ENCODE results near the gene ZBTB20.

ZBTB20 gene

DNA sequence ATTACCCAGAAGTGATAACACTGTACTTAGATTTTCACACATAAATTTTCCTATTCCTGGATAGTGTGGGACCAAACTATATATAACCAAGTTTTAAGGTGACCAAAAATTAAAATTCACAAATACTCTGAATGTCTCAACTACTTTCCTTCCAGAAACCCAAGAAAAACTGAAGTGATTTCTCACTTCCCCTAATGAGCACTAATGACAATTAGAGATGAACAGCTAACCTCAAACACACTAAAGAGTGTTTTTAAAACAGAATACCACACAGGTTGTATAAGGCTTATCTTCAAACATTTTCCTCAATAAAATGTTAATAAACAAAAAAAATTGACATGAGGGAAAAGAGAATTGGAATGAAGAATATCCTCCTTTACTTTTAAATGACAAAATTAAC lies 188.2 kb downstream of the ZBTB20 start:
- ATAC-seq: no peak
- Mint-ChIP-seq H3K27me3 (no peaks in the 10 kb centered on the region), H3K36me3 (peaks cover 48% of the 10 kb centered on the region), H3K4me1 (peaks cover 11% of the 10 kb centered on the region), H3K4me3 (no peak overlapping the region), H3K9me3 (peaks cover 6% of the 10 kb centered on the region), H3K27ac (no peak overlapping the region)

DNA sequence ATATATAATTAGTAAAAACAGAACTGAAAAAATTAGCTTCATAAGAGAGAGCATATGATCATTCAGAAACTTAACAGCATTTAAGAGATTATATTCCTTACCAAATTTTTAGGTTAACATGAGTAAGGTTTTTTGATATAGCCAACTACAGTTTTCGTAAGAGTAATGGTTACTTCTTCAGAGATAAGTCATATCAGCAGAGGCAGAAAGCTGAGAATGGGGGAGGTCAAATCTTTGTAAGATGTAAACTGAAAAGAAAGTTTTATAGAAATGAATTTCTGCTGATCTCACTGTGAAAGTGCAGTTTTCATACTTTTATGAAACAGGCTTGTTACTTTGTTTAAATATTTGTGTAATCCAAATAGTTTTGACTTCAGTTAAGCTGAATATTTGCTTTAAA lies 193.3 kb downstream of the ZBTB20 start:
- Mint-ChIP-seq H3K4me1 (peaks cover under 1% of the 10 kb centered on the region), H3K36me3 (peaks cover 78% of the 10 kb centered on the region), H3K9me3 (peaks cover 15% of the 10 kb centered on the region), H3K4me3 (no peak overlapping the region), H3K27ac (no peak overlapping the region), H3K27me3 (no peaks in the 10 kb centered on the region)
- ATAC-seq: no peak

- Mint-ChIP-seq H3K4me3 (no peak overlapping the region), H3K27ac (no peak overlapping the region), H3K4me1 (no peaks in the 10 kb centered on the region), H3K36me3 (peaks cover 75% of the 10 kb centered on the region), H3K9me3 (peaks cover 15% of the 10 kb centered on the region), H3K27me3 (no peaks in the 10 kb centered on the region)
- no peak for ATAC-seq
Measured at GRCh38 chr3:114953215-114953799, 193.8 kb downstream of the ZBTB20 start.

DNA sequence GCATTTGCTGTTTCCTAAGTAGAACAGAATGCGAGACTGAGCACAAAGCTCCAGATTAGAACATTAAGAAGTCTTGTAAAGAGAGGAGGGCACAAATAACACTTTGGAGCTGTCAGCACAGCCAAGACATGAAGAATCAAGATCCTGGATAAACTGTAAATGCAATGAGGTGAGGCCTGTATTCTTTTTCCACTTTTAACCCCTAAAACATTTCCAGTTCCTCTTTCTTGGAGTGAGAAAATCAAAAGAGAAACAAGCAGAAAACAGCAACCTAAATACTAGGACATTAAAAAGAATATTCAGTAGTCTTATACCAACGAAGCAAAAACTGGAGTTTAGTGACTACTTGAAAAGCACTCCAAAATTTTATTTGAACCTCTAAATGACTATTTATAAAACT lies 204.3 kb downstream of the ZBTB20 start:
- Mint-ChIP-seq H3K9me3 (peaks cover 6% of the 10 kb centered on the region), H3K36me3 (peaks cover 37% of the 10 kb centered on the region), H3K4me1 (peaks cover 25% of the 10 kb centered on the region), H3K27me3 (no peaks in the 10 kb centered on the region), H3K27ac (no peak overlapping the region), H3K4me3 (no peak overlapping the region)
- no peak for ATAC-seq

DNA sequence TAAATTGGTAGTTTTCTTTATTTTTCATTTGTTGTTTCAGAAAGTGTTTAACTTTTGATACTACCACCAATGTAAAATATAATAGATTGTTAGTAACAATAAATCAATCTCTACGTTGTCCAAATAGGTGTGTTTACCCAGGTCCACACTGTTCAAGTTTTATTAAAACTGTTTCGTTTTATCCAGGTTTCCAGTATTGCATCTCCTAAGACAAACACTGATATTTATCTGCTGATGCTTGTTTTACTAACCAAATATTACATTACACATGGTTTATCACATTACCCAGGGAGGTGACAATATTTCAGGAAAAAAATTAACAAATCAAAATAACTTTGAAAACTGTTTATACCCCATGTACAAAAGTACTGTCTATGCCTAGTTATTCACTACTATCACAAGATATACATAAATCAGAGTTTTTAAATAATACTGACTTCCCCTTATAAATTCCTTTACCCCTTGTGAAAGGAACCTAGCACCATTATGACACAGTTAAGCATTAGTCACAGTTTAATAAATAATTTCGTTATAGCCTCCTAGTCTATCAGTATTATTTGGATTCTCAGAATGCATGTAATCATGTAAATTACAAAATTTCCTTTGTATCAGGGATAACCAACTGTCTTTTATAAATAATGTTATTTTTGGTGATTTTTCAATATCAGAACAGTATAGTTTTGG lies 205.3 kb downstream of the ZBTB20 start:
- H3K9me3 Mint-ChIP-seq: peaks cover 4% of the 10 kb centered on the region
- no peaks in the 10 kb centered on the region for H3K27me3 Mint-ChIP-seq
- no peak overlapping the region for H3K4me3 Mint-ChIP-seq
- peaks cover 40% of the 10 kb centered on the region for H3K36me3 Mint-ChIP-seq
- no peak for ATAC-seq
- peaks cover 22% of the 10 kb centered on the region for H3K4me1 Mint-ChIP-seq
- no peak overlapping the region for H3K27ac Mint-ChIP-seq

DNA sequence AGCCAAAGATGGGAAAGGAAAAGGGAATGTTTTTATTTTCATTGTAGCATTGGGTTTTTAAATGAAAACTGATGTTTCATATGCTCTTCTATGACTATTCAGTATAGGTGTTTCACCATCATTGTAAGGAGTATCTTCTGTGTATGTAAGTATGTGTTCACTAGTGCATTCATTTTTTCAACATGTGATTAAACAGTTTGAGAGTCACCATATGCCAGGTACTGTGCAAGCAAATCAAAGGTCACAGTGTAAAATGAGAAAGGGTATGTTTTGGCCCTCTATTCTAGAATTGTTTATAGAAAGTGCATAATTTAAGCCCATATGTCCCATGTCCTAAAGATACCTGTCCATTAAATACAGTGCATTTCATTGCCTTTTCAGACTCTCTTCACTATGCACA lies 207.2 kb downstream of the ZBTB20 start:
- H3K9me3 Mint-ChIP-seq: no peaks in the 10 kb centered on the region
- no peak for ATAC-seq
- H3K27me3 Mint-ChIP-seq: no peaks in the 10 kb centered on the region
- no peak overlapping the region for H3K27ac Mint-ChIP-seq
- H3K4me1 Mint-ChIP-seq: peaks cover 17% of the 10 kb centered on the region
- H3K36me3 Mint-ChIP-seq: peaks cover 34% of the 10 kb centered on the region
- no peak overlapping the region for H3K4me3 Mint-ChIP-seq

- H3K9me3 Mint-ChIP-seq: no peaks in the 10 kb centered on the region
- H3K4me1 Mint-ChIP-seq: peaks cover 4% of the 10 kb centered on the region
- no peak overlapping the region for H3K27ac Mint-ChIP-seq
- H3K36me3 Mint-ChIP-seq: peaks cover 56% of the 10 kb centered on the region
- H3K27me3 Mint-ChIP-seq: no peaks in the 10 kb centered on the region
- ATAC-seq: no peak
- H3K4me3 Mint-ChIP-seq: no peak overlapping the region
Measured at GRCh38 chr3:114933407-114933806, 213.7 kb downstream of the ZBTB20 start.

DNA sequence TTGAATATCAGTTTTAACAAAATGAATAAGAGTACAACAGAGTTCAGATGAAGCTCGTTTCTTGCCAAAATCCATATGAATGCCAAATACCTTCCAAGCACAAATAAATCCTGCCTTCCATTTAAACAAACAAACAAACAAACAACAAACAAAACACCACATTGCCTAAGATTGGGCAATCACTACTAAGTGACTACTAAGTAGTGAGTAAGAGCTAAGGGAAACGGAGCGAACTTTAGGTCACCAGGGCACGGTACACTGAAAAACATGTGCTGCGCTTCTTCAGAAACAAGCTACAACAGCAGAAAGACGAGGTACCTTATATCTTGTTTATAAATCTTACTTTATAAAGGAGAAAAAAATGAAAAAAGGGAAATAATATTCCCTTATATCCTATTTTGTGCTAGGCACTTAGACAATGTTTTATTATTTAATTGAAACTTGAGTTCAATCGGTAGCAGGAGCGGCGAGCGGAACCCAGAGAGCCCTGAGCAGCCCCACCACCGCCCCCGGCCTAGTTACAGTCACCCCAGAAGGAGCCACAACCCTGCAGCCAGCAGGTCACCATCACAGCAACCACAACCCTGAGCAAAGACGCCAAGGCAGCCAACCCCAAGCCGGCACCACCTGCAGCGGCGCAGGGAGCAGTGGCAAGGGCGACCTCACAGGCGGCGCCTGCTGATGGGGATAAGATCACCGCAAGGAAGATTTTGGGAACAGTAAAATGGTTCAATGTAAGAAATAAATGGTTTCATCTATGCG lies 216.9 kb downstream of the ZBTB20 start:
- ATAC-seq: no peak
- Mint-ChIP-seq H3K4me3 (no peak overlapping the region), H3K4me1 (peaks cover 4% of the 10 kb centered on the region), H3K36me3 (peaks cover 70% of the 10 kb centered on the region), H3K27me3 (no peaks in the 10 kb centered on the region), H3K9me3 (peaks cover 5% of the 10 kb centered on the region), H3K27ac (no peak overlapping the region)

GRCh38 chr3:114928989-114929640 lies 218.0 kb downstream of the ZBTB20 start:
- H3K27me3 Mint-ChIP-seq: no peaks in the 10 kb centered on the region
- H3K4me1 Mint-ChIP-seq: peaks cover 4% of the 10 kb centered on the region
- H3K27ac Mint-ChIP-seq: no peak overlapping the region
- peaks cover 75% of the 10 kb centered on the region for H3K36me3 Mint-ChIP-seq
- H3K9me3 Mint-ChIP-seq: peaks cover 8% of the 10 kb centered on the region
- ATAC-seq: no peak
- no peak overlapping the region for H3K4me3 Mint-ChIP-seq

DNA sequence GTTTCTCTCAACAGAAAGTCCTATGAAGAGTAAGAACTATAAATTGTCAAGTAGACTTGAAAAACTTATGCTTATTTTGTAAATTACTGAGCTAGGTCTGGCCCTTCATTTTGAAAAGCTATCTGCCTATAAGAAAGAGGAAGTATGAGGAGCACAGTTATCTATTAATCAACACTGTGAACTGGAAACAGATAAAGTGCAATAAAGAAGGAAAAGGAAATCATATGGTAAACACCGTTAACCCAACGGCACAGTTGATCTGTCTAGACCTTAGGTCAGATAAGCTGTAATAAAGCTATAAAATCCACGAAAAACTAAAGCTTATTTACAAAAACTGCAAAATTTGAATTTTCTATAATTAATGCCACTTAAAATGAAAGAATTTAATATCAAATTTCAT lies 242.5 kb downstream of the ZBTB20 start:
- H3K27me3 Mint-ChIP-seq: no peaks in the 10 kb centered on the region
- peaks cover 34% of the 10 kb centered on the region for H3K36me3 Mint-ChIP-seq
- ATAC-seq: no peak
- H3K27ac Mint-ChIP-seq: no peak overlapping the region
- peaks cover 21% of the 10 kb centered on the region for H3K4me1 Mint-ChIP-seq
- H3K4me3 Mint-ChIP-seq: no peak overlapping the region
- H3K9me3 Mint-ChIP-seq: peaks cover 3% of the 10 kb centered on the region

DNA sequence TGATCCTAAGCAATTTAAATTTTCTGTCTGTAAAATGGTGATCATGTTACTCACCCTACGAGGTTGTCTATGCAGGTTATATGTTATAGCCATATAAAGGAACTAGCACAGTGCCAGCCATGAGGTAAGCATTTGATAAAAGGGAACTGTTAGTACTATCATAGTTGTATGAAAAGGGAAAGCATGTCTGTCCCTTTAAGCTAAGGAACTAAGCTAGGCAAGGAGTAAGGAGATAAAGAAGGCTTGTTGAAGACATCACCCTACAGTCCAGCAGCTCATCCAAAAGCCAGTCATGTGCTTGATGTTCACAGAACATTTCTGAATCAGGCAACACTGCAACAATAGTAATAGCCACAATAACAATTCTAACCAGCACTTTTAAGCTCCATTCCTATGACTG lies 243.9 kb downstream of the ZBTB20 start:
- Mint-ChIP-seq H3K4me3 (no peak overlapping the region), H3K27ac (no peak overlapping the region), H3K36me3 (peaks cover 24% of the 10 kb centered on the region), H3K27me3 (no peaks in the 10 kb centered on the region), H3K4me1 (peaks cover 21% of the 10 kb centered on the region), H3K9me3 (no peaks in the 10 kb centered on the region)
- no peak for ATAC-seq

DNA sequence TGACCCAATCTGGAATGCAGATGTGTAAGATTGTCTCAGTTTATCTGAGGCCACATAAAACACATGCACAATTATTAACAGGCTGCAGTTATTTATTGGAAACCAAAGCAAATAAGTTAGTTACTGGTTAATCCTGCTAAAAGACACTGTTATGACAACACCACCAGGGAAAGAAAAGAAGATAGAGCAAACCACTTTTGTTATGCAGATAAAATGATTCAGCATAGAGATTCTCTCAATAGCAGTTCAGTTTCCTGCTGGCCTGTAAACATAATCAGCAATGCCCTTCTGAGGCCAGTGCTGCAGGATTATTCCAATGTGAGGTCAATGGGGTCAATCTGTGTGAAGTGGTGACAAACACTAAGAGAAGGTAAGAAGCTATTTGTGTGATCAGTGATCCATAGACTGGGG lies 244.4 kb downstream of the ZBTB20 start:
- no peak overlapping the region for H3K27ac Mint-ChIP-seq
- no peaks in the 10 kb centered on the region for H3K9me3 Mint-ChIP-seq
- H3K36me3 Mint-ChIP-seq: peaks cover 20% of the 10 kb centered on the region
- no peaks in the 10 kb centered on the region for H3K27me3 Mint-ChIP-seq
- H3K4me1 Mint-ChIP-seq: peaks cover 21% of the 10 kb centered on the region
- ATAC-seq: no peak
- H3K4me3 Mint-ChIP-seq: no peak overlapping the region

DNA sequence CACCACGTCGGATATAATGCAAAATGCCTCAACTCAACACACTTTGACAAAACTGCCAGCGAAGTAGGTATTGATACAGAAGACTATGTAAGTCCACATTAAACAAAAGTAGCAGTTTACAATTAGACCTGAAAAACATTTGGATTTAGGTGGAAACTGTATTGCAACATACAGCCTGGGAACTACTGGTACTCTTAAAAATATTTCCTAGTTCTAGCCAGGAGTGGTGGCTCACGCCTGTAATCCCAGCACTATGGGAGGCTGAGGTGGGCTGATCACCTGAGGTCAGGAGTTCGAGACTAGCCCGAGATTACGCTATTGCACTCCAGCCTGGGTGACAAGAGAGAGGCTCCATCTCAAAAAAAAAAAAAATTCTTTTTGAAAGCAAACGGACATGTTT lies 246.2 kb downstream of the ZBTB20 start:
- Mint-ChIP-seq H3K36me3 (peaks cover 23% of the 10 kb centered on the region), H3K4me1 (peaks cover 20% of the 10 kb centered on the region), H3K9me3 (no peaks in the 10 kb centered on the region), H3K4me3 (no peak overlapping the region), H3K27me3 (no peaks in the 10 kb centered on the region), H3K27ac (no peak overlapping the region)
- ATAC-seq: no peak

DNA sequence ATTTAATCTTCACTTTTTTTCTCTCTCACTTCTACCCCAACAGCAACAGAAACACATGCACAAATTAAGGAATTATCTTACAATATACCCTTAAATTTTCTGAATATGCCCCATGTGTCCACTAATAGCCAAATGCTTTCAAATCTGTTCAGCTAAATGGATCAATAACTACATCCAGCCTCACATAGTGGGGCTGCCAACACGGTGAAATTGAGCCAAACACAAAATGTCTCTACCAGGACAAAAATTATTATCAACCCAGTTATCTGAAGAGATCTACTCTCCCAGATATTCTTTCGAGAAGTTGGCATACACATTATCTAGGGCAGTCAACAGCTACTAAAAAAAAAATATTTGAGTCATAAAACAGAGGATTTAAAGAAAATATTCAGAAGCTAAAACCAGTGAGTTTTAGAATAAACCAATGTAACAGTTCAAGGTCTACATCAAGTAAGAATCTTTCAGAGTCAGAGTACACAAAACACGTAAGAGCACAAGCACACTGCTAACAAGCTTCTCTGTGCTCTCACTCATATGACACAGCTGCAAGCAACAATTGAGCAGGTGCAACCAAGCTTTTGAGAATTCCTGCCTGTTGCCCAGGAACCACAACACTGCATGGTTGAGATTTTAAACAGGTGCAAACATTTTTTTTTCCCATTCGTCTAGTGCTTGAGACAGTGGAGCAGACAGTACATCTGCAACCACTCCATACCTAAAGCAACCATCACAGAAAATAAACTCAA lies 247.7 kb downstream of the ZBTB20 start:
- peaks cover 22% of the 10 kb centered on the region for H3K36me3 Mint-ChIP-seq
- no peaks in the 10 kb centered on the region for H3K27me3 Mint-ChIP-seq
- ATAC-seq: no peak
- no peak overlapping the region for H3K27ac Mint-ChIP-seq
- H3K4me3 Mint-ChIP-seq: no peak overlapping the region
- H3K4me1 Mint-ChIP-seq: peaks cover 12% of the 10 kb centered on the region
- no peaks in the 10 kb centered on the region for H3K9me3 Mint-ChIP-seq

- no peak for ATAC-seq
- no peak overlapping the region for H3K4me3 Mint-ChIP-seq
- H3K36me3 Mint-ChIP-seq: peaks cover 31% of the 10 kb centered on the region
- H3K4me1 Mint-ChIP-seq: no peaks in the 10 kb centered on the region
- no peaks in the 10 kb centered on the region for H3K9me3 Mint-ChIP-seq
- no peak overlapping the region for H3K27ac Mint-ChIP-seq
- H3K27me3 Mint-ChIP-seq: no peaks in the 10 kb centered on the region
Measured at GRCh38 chr3:114896978-114897377, 250.1 kb downstream of the ZBTB20 start.
